WI38 (cell line): ENCODE measurements around the gene EVC2.

Experiments
- H3K4me3 ChIP-seq: 2 replicates; pipeline ENCODE4 v1.5.1; 2011; ENCODE audit warnings: low read depth, mild to moderate bottlenecking, control low read depth, low read length
- CTCF ChIP-seq: IDR thresholded peaks from 2 replicates; pipeline ENCODE4 v1.5.1; 2012; ENCODE audit warnings: low read depth, mild to moderate bottlenecking, control low read depth, low read length

Gene EVC2

GRCh38 chr4:5717449-5718158 lies 9.2 kb upstream of the EVC2 start:
- no peak for TF ChIP-seq CTCF
- no peak overlapping the region for H3K4me3 ChIP-seq

- H3K4me3 ChIP-seq: no peak overlapping the region
- TF ChIP-seq CTCF: no peak
Measured at GRCh38 chr4:5716391-5716790, 8.0 kb upstream of the EVC2 start.

GRCh38 chr4:5715357-5715756 lies 7.0 kb upstream of the EVC2 start:
- no peak overlapping the region for H3K4me3 ChIP-seq
- no peak for TF ChIP-seq CTCF

- no peak for TF ChIP-seq CTCF
Measured at GRCh38 chr4:5713861-5714260, 5.5 kb upstream of the EVC2 start.

GRCh38 chr4:5712931-5713330 lies 4.6 kb upstream of the EVC2 start:
- no peak for TF ChIP-seq CTCF
- H3K4me3 ChIP-seq: peak overlapping the region; percentile 73

More at GRCh38 chr4:5713861-5714260, 5.5 kb upstream of the EVC2 start:
- no peak overlapping the region for H3K4me3 ChIP-seq

- H3K4me3 ChIP-seq: peak overlapping the region; percentile 73
- no peak for TF ChIP-seq CTCF
Measured at GRCh38 chr4:5712517-5712916, 4.2 kb upstream of the EVC2 start.

GRCh38 chr4:5711479-5712184 lies 3.3 kb upstream of the EVC2 start:
- no peak for TF ChIP-seq CTCF
- peak overlapping the region; percentile 73 for H3K4me3 ChIP-seq
